Activated B cell treated with CpG ODN at 0.5 μM for 24 hours (primary cell): Measurements from ENCODE around the gene CADPS2. TPM values are rescaled to one million over a fixed set of nuclear protein-coding genes. Genes with fewer than 3 reads are reported as not detected.

Source experiments
- ATAC-seq: fragments of 200-7000 bp; cut with Tn5 transposase; one replicate; pipeline ENCODE4 v1.10.0; 2021; ENCODE audit warnings: low read depth, mild to moderate bottlenecking, moderate library complexity
- CTCF ChIA-PET: fragments of 350-600 bp; sonication (Branson Sonifier 250); formaldehyde crosslinking; loops from one replicate; lab custom pipeline; 2021; ENCODE audit warnings: antibody characterized with exemption; lab: Charles Lee
- POLR2A ChIA-PET: fragments of 350-600 bp; sonication (Branson Sonifier 250); formaldehyde crosslinking; loops from one replicate; lab custom pipeline; 2021; ENCODE audit warnings: antibody characterized with exemption; lab: Charles Lee
- DNase-seq: peaks from one replicate; pipeline ENCODE4 v3.0.0; 2022
- H3K27ac Mint-ChIP-seq: one replicate; pipeline ENCODE4 v1.8.0; 2020; ENCODE audit warnings: mixed read lengths
- H3K27me3 Mint-ChIP-seq: one replicate; pipeline ENCODE4 v1.8.0; 2021; ENCODE audit warnings: mixed read lengths
- H3K36me3 Mint-ChIP-seq: one replicate; pipeline ENCODE4 v1.8.0; 2021; ENCODE audit warnings: low read depth, mixed read lengths
- H3K4me1 Mint-ChIP-seq: one replicate; pipeline ENCODE4 v1.8.0; 2021; ENCODE audit warnings: mixed read lengths
- H3K4me3 Mint-ChIP-seq: one replicate; pipeline ENCODE4 v1.8.0; 2020; ENCODE audit warnings: mild to moderate bottlenecking, mixed read lengths
- H3K9me3 Mint-ChIP-seq: one replicate; pipeline ENCODE4 v1.8.0; 2020; ENCODE audit warnings: mixed read lengths
- intact Hi-C: fragments of 100-400 bp; cut with micrococcal nuclease; formaldehyde crosslinking; loops from one replicate; pipeline ENCODE4 v1.15.1; 2024
- total RNA-seq: library from RNA; stranded (reverse); gene quantifications from 2 replicates; pipeline ENCODE4 v1.2.3, GENCODE V29; 2022
- TF ChIP-seq, protein P1 (sequence below): fragments of 200-600 bp; IDR thresholded peaks from one replicate; pipeline ENCODE4 v1.8.0; 2022; ENCODE audit warnings: antibody characterized with exemption, mild to moderate bottlenecking

Gene CADPS2
- total RNA-seq, 1 donor from 2014 or later = not detected

DNA sequence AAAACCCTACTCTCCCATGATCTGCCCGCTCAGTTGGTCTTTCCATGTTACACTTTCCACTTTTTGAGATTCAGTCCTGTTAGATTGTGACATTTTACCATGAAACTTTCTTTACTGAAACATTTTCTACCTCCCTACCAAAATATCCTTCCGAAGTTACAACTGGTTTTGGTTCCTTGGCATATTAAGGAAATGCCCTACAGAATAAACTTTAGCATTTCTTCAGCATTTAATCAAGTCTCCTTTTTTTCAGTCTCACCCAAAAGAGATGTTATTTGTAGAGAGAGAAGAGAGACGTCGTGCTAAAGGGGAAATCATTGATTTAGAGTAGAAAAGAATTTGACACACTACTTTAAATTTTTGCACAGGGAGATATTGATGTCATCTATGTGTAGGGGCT is 572.0 kb downstream of the CADPS2 start:
- intact Hi-C loops = no loop called here
- no peak for DNase-seq
- Mint-ChIP-seq H3K9me3 (no peaks in the 10 kb centered on the region), H3K27me3 (peaks cover 63% of the 10 kb centered on the region), H3K4me3 (no peak overlapping the region), H3K36me3 (no peaks in the 10 kb centered on the region), H3K27ac (no peak overlapping the region), H3K4me1 (peaks cover 7% of the 10 kb centered on the region)
- TF ChIP-seq, protein P1, sequence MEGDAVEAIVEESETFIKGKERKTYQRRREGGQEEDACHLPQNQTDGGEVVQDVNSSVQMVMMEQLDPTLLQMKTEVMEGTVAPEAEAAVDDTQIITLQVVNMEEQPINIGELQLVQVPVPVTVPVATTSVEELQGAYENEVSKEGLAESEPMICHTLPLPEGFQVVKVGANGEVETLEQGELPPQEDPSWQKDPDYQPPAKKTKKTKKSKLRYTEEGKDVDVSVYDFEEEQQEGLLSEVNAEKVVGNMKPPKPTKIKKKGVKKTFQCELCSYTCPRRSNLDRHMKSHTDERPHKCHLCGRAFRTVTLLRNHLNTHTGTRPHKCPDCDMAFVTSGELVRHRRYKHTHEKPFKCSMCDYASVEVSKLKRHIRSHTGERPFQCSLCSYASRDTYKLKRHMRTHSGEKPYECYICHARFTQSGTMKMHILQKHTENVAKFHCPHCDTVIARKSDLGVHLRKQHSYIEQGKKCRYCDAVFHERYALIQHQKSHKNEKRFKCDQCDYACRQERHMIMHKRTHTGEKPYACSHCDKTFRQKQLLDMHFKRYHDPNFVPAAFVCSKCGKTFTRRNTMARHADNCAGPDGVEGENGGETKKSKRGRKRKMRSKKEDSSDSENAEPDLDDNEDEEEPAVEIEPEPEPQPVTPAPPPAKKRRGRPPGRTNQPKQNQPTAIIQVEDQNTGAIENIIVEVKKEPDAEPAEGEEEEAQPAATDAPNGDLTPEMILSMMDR = no peak
- ChIA-PET POLR2A (no interaction called here), CTCF (no interaction called here)
- no peak for ATAC-seq

DNA sequence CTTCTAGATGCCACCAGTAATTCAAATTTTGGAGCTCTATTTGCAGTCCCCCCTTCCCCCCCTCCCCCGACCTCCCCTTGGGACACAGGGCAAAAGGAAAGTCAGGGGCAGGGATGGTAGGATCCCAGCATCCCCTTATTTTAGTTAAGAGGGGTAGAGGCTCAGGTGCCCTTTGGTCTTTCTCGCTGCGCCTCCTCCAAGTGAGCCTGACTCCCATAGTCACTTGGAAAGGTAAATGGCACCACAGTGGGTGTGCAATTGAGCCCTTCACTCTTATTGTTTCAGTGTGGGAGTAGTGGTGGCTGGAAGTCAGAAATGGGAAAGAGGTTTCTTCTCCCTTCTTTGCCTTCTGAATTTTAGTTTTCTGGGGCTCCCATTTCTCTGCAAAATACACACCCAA is 573.5 kb downstream of the CADPS2 start:
- DNase-seq (no peak), ATAC-seq (no peak)
- CTCF ChIA-PET = no interaction called here
- POLR2A ChIA-PET = no interaction called here
- Mint-ChIP-seq H3K9me3 (no peaks in the 10 kb centered on the region), H3K4me1 (peaks cover 7% of the 10 kb centered on the region), H3K4me3 (no peak overlapping the region), H3K36me3 (no peaks in the 10 kb centered on the region), H3K27me3 (peaks cover 63% of the 10 kb centered on the region), H3K27ac (no peak overlapping the region)
- intact Hi-C loops = no loop called here
- TF ChIP-seq, protein P1 = no peak

DNA sequence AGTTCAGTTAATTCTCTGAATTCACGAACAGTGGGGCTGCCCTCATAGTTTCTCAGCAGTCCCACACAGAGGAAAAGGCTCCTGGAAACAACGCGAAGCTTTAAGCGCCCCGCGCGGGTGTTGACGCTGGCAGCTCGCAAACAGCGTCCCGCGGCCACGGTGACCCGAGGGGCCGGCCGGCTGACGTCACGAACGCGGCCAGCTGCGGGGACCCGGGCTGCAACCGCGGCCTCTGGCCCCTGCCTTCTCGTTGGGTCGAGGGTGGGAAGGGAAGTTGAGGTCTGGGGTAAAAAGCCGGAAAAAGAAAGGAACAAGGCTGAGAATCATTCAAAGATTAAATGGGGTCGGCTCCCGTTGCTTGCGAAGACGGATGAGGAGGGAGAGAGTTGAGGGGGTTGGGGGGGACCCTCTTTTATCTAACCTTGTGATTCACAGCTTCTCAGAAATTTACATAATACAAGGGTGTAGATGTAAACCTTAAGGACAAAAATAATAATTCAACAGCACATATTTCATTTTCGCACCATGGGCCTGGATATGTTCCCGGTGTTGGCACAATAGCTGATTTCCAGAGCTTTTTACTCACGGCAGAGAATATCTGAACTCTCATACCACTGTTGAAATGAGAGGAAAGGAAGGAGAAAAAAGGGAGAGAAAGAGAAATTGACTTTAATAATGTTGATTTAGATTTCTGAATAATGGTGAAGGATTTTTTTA is 574.4 kb downstream of the CADPS2 start:
- no peak overlapping the region for H3K4me3 Mint-ChIP-seq
- ChIA-PET POLR2A (no interaction called here), CTCF (no interaction called here)
- intact Hi-C loops = no loop called here
- TF ChIP-seq, protein P1 = no peak
- no peaks in the 10 kb centered on the region for H3K36me3 Mint-ChIP-seq
- DNase-seq = no peak
- no peaks in the 10 kb centered on the region for H3K9me3 Mint-ChIP-seq
- H3K4me1 Mint-ChIP-seq = peaks cover 7% of the 10 kb centered on the region
- ATAC-seq = no peak
- peaks cover 59% of the 10 kb centered on the region for H3K27me3 Mint-ChIP-seq
- H3K27ac Mint-ChIP-seq = no peak overlapping the region

DNA sequence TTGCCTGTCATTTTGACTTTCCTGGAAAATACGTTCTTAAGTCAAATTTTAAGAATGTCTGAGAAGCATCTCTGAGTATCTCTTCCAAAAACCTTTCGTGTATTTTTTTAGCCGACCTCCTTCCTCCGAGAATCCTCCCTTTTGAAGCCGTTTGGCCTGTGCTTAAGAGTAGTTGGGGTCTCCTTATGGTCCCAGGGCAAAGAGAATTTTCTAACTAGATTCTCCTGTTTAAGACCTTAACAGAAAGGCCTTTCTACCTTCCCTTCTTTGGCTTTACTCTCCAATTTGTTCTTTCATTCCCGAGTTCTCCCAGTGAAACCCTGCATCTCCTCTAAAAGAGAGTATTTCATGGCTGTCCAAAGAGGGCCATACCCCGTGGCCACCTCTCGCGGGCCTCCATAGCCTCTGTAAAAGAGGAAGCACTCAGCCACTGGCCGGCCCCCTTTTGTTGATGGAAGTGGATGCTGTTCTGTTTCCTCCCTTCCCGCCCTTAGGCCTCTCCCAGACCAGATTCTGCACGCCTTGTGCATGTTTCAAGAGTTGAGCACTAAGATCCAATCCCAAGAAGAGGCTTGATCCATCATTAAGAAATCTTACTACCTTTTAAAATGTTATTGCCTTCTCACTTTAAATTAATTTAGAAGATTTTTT is 575.1 kb downstream of the CADPS2 start:
- POLR2A ChIA-PET = no interaction called here
- Mint-ChIP-seq H3K27ac (no peak overlapping the region), H3K4me3 (no peak overlapping the region), H3K27me3 (peaks cover 62% of the 10 kb centered on the region), H3K4me1 (peaks cover 7% of the 10 kb centered on the region), H3K9me3 (no peaks in the 10 kb centered on the region), H3K36me3 (no peaks in the 10 kb centered on the region)
- DNase-seq (no peak), ATAC-seq (no peak)
- TF ChIP-seq, protein P1 = no peak
- CTCF ChIA-PET = no interaction called here
- intact Hi-C loops = no loop called here

DNA sequence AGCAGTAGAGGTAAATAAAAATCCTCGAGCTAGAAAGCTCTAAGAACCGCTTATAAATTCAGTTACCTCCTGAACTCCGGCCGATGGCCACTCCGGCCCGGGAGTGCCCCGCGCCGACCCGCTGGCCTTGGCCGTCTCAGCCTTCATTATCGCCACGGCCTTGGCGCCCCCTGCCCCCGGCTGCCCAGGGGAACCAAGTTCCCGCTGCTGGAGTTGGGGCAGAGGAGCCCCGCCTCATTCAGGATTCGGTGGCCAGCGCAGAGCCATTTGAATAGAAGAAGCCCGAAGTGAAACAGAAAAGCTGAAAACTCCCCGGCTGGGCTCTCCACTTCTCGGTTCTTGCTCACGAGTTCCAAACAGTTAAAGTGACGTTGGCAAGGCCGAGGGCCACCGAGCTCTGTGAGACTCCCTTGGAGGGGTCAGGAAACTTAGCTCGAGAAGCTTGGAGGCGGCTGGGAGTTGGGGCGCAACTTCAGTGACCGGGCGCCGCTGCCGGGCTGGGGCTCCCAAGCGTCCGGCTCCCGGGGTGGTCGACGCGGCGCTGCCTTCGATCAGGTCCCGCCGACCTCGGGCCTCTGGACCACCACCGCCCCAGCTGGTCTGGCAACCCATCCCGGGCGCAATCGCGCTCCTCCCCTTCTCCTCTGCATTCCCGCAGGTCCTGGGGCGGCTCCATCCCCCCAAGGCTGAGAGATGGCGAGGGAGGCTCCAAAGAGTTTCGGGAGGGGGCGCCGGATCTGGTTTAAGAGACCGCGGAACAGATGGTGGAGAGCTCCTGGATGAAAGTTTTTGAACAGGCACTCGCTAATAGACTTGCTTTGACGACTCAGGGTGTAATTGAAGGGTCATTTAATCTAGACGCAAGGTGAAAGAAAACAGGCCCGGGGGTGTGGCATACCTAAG is 575.9 kb downstream of the CADPS2 start:
- Mint-ChIP-seq H3K4me1 (peaks cover 7% of the 10 kb centered on the region), H3K4me3 (no peak overlapping the region), H3K27ac (no peak overlapping the region), H3K27me3 (peaks cover 59% of the 10 kb centered on the region), H3K36me3 (no peaks in the 10 kb centered on the region), H3K9me3 (no peaks in the 10 kb centered on the region)
- DNase-seq = no peak
- ATAC-seq = no peak
- TF ChIP-seq, protein P1 = no peak
- ChIA-PET CTCF (no interaction called here), POLR2A (no interaction called here)
- intact Hi-C loops = no loop called here
